ENCODE results near the gene SUPT5H. TPM values are rescaled to one million over a fixed set of nuclear protein-coding genes. Genes with fewer than 3 reads are reported as not detected.

SUPT5H gene
- total and polyA plus RNA-seq, 10 of the 15 experiments (the other 5 are each of a cell fraction or from before 2014, with no cell fraction given): 27.2 to 194 (median 83.6) TPM

DNA sequence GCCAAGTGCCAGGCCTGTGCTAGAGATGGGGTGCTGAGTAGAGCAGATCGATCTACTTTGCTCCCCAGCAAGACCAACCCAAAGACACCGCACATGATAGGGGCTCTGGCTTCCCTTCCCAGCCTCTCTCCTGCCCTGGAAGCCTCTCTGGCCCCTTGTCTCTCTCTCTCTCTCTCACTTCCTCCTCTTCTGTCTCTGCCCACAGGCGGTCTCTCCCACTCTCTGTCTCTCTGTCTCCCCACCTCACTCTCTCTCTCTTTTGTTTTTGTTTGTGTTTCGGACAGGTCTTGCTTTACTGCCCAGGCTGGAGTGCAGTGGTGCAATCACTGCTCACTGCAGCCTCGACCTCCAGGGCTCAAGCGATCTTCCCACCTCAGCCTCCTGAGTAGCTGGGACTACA, 70.9 kb downstream of the SUPT5H start:
- Histone ChIP-seq H4K20me1 (ENCODE audit: control insufficient read depth, insufficient read depth) (no peaks in the 10 kb centered on the region), H3K27ac (ENCODE audit: control insufficient read depth, insufficient read depth) (no peak overlapping the region), H3K9ac (ENCODE audit: control insufficient read depth, insufficient read depth, low read length) (no peak overlapping the region), H3K4me1 (ENCODE audit: control insufficient read depth, insufficient read depth, low read length) (peaks cover 11% of the 10 kb centered on the region), H3K4me3 (peak overlapping the region; percentile 36; the same call in 1 of the 2 replicates), H3K36me3 (ENCODE audit: control insufficient read depth in 2 of 2, insufficient read depth in 2 of 2, low read length in 1 of 2) (no peaks in the 10 kb centered on the region), H3K9me3 (replicated peaks; ENCODE audit: control insufficient read depth, insufficient read depth, low read length) (no peaks in the 10 kb centered on the region), H3K27me3 (replicated peaks in 1 of 2; ENCODE audit: control insufficient read depth in 2 of 2, insufficient read depth in 2 of 2, low read length in 1 of 2) (peaks cover 9 to 22% of the 10 kb centered on the region in 2 experiments), H3K4me2 (ENCODE audit: control insufficient read depth, insufficient read depth) (peak overlapping the region; percentile 69), H2AFZ (ENCODE audit: control insufficient read depth, low read depth, low read length) (no peak overlapping the region; the same call in 1 of the 2 replicates), H3K79me2 (ENCODE audit: control insufficient read depth, insufficient read depth, low read length) (no peaks in the 10 kb centered on the region)
- CTCF ChIA-PET: no interaction called here
- ATAC-seq (peak; percentile 66), FAIRE-seq (no peak), DNase-seq (ENCODE audit: low read depth, low spot score) (no peak)
- intact Hi-C loops (cut with micrococcal nuclease; ENCODE audit: unreplicated experiment) (no loop called here), in situ Hi-C loops (cut with MboI) (no loop called here)
- TF ChIP-seq, protein P1, sequence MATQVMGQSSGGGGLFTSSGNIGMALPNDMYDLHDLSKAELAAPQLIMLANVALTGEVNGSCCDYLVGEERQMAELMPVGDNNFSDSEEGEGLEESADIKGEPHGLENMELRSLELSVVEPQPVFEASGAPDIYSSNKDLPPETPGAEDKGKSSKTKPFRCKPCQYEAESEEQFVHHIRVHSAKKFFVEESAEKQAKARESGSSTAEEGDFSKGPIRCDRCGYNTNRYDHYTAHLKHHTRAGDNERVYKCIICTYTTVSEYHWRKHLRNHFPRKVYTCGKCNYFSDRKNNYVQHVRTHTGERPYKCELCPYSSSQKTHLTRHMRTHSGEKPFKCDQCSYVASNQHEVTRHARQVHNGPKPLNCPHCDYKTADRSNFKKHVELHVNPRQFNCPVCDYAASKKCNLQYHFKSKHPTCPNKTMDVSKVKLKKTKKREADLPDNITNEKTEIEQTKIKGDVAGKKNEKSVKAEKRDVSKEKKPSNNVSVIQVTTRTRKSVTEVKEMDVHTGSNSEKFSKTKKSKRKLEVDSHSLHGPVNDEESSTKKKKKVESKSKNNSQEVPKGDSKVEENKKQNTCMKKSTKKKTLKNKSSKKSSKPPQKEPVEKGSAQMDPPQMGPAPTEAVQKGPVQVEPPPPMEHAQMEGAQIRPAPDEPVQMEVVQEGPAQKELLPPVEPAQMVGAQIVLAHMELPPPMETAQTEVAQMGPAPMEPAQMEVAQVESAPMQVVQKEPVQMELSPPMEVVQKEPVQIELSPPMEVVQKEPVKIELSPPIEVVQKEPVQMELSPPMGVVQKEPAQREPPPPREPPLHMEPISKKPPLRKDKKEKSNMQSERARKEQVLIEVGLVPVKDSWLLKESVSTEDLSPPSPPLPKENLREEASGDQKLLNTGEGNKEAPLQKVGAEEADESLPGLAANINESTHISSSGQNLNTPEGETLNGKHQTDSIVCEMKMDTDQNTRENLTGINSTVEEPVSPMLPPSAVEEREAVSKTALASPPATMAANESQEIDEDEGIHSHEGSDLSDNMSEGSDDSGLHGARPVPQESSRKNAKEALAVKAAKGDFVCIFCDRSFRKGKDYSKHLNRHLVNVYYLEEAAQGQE (IDR thresholded peaks at IDR 0.05; ENCODE audit: low read depth, low read length): no peak
- peak; percentile 20; the same call in 1 of the 2 replicates for TF ChIP-seq RUNX3 (IDR thresholded peaks at IDR 0.05; ENCODE audit: low read length)
- TF ChIP-seq SPI1 (IDR thresholded peaks at IDR 0.05; ENCODE audit: borderline replicate concordance, insufficient read depth, low read depth, low read length): peak; percentile 64; the same call in 1 of the 2 replicates
- no peak for TF ChIP-seq ATF7 (IDR thresholded peaks at IDR 0.05; ENCODE audit: low read depth)
- no peak for TF ChIP-seq NFYB (IDR thresholded peaks at IDR 0.05; ENCODE audit: insufficient read depth, low read depth, low read length)
- RAD21 ChIA-PET (ENCODE audit: unreplicated experiment): no interaction called here
- BruUV-seq (replicated peaks): no TSS peak
- SMC1A ChIA-PET (ENCODE audit: uncharacterized antibody, unreplicated experiment): no interaction called here
- 20% methylated on average over 5 of the region's 6 CpGs for WGBS (ENCODE audit: insufficient coverage, insufficient replicate concordance, low lambda C conversion rate, missing lambda C conversion rate)
- POLR2A ChIA-PET: interaction anchor here (0.5 kb wide), 1 partner anchor 886 kb away, joined by 5 read pairs; no protein-coding TSS in a partner anchor

Measured in GM12878 (cell line).